GM10248 (cell line): ENCODE results near the gene FSTL4.

ENCODE experiments used
- CTCF ChIA-PET: fragments of 300-600 bp; sonication (Branson Sonifier 250); formaldehyde crosslinking; extraction: SDS; loops from one replicate; lab custom pipeline; 2021; ENCODE audit warnings: antibody characterized with exemption; lab: Yijun Ruan, JAX
- POLR2A ChIA-PET: fragments of 350-650 bp; sonication (Branson Sonifier 250); formaldehyde crosslinking; extraction: SDS; loops from one replicate; lab custom pipeline; 2020; ENCODE audit warnings: antibody characterized with exemption; lab: Yijun Ruan, JAX
- DNase-seq: peaks from one replicate; pipeline ENCODE4 v3.0.0; 2012; ENCODE audit errors: extremely low spot score
- CTCF ChIP-seq: IDR thresholded peaks from 2 replicates; pipeline ENCODE4 v1.5.1; 2012; ENCODE audit warnings: mild to moderate bottlenecking, low read depth; ENCODE audit errors: extremely low read depth, missing control alignments, control extremely low read depth

Gene FSTL4

GRCh38 chr5:133361922-133362321, 250.4 kb downstream of the FSTL4 start:
- no peak for DNase-seq
- TF ChIP-seq CTCF = no peak
- ChIA-PET CTCF (no interaction called here), POLR2A (no interaction called here)

DNA sequence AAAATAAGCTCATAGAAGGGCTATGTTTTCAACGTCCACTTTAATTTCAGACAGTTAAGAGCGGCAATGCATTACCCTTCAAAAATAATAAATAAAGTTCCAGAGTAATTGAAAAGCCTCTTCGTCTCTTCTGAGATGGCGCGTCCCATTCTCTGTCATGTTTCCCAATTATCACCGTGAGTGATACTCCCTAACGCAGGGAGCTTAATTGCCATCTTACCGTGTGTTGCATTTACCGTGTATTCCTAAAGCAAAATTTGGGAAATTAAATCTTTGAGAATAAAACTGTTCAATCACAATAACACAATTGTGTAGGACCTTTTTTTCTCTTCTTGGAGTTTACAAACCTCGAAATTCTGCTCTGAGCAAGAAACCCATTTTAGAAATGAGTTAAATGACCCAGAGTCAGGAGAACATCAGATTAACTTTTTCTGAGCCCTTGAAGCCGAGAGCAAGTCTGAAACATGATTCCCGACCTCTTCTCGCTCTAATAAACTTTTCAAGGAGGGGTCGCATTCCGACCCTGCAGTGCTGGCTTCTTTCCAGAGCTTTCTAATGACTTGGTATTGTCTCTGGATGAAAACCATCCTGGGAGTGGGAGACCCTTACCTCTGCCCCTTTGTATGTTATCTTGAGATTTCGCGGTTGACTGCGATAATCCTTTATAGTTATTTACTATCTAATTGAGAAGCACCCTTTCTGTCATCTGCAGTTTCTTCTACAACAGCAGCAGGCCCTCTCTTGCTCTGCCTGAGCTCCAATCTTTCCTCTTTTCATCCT, 251.5 kb downstream of the FSTL4 start:
- no peak for TF ChIP-seq CTCF
- POLR2A ChIA-PET = no interaction called here
- no peak for DNase-seq
- CTCF ChIA-PET = interaction anchor here (1.3 kb wide), 1 partner anchor 63 kb away, joined by 3 read pairs; no protein-coding TSS in a partner anchor

- ChIA-PET POLR2A (no interaction called here), CTCF (interaction anchor here (1.3 kb wide), 2 partner anchors 18 to 64 kb away, joined by 3 read pairs; no protein-coding TSS in a partner anchor)
- no peak for DNase-seq
- no peak for TF ChIP-seq CTCF
Measured at GRCh38 chr5:133359861-133360260, 252.5 kb downstream of the FSTL4 start.

DNA sequence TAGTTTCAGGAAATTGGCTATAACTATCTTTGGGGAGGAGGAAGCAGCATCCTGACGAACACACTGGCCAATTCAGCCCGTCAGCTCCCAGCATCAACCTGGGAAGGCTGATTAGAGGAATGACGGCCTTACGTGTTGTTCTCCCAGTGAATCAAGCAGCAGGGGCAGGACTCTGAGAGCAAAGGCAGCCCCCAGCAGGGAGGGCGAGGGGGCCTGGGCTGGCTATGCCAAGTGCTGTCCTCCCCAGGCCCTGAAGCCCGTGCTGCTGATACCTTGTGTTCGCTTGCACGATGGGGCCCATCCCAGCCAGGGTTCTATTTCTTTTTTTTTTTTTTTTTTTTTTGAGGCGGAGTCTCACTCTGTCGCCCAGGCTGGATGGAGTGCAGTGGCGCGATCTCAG, 254.1 kb downstream of the FSTL4 start:
- CTCF ChIA-PET = interaction anchor here (1.3 kb wide), 1 partner anchor 65 kb away, joined by 3 read pairs; no protein-coding TSS in a partner anchor
- POLR2A ChIA-PET = no interaction called here
- TF ChIP-seq CTCF = no peak
- DNase-seq = no peak

GRCh38 chr5:133357758-133358157, 254.6 kb downstream of the FSTL4 start:
- no peak for DNase-seq
- TF ChIP-seq CTCF = no peak
- ChIA-PET CTCF (interaction anchor here (1.0 to 1.3 kb wide), 2 partner anchors 11 to 66 kb away, joined by 3 to 4 read pairs; no protein-coding TSS in a partner anchor), POLR2A (no interaction called here)

GRCh38 chr5:133356984-133357421, 255.3 kb downstream of the FSTL4 start:
- ChIA-PET POLR2A (no interaction called here), CTCF (interaction anchor here (1.0 to 1.3 kb wide), 2 partner anchors 11 to 67 kb away, joined by 3 to 4 read pairs; no protein-coding TSS in a partner anchor)
- no peak for DNase-seq
- TF ChIP-seq CTCF = no peak
